ENCODE measurements around the gene SLC39A11.

Gene SLC39A11

GRCh38 chr17:72677714-72678390 lies 414.6 kb downstream of the SLC39A11 start:
- DNase-seq: no peak

DNA sequence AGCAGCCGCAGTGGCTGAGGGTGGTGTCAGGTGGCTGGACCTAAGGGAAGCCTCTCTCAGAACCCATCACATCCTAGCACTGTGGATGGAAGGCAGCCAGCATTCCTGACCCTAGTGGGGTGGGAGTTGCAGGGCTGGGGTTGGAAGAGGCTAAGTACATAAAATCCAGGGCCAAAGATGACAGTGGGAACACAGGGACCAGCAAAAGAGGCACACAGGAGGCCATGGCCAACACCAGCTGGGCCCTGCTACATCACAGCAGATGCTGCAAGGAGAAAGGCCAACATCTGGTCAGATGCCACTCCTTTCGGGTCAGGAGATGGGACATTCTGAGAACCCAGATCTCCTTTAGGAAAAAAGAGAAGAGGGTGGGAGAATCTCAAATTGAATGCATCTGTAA lies 415.4 kb downstream of the SLC39A11 start:
- DNase-seq: no peak

GRCh38 chr17:72672729-72673128 lies 419.8 kb downstream of the SLC39A11 start:
- no peak for DNase-seq

DNA sequence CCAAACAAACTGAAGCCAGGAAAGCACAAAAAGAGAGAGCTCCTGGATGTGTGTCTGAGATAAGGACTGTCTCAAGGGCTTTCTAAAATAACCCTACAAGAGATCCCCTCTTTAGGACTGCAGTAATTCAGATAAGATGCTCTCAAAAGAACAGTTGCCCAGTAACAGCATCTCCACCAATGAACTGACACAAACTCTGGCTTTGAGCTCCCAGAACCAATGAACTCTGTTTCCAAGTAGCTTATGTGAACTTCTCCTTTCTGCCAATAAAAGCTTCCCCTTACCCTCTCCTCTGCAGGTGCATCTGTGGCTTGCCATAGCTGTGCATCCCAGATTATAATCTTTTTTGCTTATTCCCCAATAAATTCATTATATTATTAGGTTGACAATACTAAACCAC lies 421.5 kb downstream of the SLC39A11 start:
- DNase-seq: no peak

- no peak for DNase-seq
Observed at GRCh38 chr17:72667096-72668063, 425.1 kb downstream of the SLC39A11 start.

GRCh38 chr17:72665852-72666851 lies 426.3 kb downstream of the SLC39A11 start:
- DNase-seq: no peak

- DNase-seq: no peak
Observed at GRCh38 chr17:72662827-72663190, 429.7 kb downstream of the SLC39A11 start.

- DNase-seq: no peak
Observed at GRCh38 chr17:72661945-72662826, 430.3 kb downstream of the SLC39A11 start.

DNA sequence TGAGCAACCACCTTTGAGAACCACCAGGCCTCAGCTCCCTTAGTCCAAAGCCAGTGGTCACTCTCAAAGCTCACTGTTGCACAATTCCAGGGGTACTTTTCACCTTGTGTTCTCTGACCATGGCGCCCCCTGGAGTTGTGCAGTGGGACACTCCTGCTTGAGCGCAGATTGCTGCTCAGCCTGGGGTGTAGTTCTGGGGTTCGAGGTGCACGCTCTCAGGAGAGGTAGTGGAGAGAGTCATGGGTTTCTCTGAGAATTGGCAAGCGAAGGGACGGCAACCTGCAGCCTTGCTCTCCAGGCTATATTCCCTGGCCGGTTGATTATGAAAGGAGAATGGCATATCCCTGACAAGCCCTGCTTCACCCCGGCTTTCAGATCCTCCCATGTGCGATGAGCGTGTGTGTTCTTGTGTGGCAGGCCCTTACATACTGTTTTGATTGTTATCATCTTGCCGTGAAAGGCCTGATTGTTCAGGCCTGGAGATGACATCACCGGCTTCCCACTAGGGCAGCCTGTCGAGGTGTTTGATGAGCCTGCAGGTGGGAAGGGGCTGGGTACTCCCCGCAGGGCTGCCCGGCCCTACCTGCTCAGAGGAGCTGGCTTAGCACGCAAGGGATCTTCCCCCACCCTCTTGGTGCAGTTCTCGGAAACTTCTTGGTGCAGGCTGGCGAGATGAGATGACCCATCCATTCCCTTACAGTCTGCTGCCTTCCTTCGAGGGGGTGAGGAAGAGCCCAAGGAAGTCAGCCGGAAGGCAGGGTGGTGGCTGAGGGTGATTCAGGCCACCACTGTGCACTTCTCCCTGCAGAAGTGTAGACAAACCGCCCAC lies 431.2 kb downstream of the SLC39A11 start:
- no peak for DNase-seq

- no peak for DNase-seq
Observed at GRCh38 chr17:72660274-72661115, 432.0 kb downstream of the SLC39A11 start.

DNA sequence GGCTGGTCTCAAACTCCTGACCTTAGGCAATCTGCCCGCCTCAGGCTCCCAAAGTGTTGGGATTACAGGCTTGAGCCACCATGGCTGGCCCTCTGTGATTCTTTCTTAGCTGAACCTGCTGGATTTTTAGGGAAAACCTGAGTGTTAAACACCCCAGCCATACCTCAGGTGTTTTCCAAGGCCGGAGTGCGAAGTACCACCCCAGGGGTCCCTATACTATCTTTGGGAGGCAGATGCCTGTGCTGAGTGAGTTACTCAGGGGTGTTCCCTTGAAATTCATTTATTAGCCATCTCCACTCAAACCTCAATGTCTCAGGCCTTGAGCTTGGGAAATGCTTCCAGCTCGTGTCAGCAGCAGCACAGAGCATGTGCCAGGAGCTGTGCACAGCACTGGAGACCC lies 432.7 kb downstream of the SLC39A11 start:
- no peak for DNase-seq

- no peak for DNase-seq
Observed at GRCh38 chr17:72658675-72659074, 433.8 kb downstream of the SLC39A11 start.

DNA sequence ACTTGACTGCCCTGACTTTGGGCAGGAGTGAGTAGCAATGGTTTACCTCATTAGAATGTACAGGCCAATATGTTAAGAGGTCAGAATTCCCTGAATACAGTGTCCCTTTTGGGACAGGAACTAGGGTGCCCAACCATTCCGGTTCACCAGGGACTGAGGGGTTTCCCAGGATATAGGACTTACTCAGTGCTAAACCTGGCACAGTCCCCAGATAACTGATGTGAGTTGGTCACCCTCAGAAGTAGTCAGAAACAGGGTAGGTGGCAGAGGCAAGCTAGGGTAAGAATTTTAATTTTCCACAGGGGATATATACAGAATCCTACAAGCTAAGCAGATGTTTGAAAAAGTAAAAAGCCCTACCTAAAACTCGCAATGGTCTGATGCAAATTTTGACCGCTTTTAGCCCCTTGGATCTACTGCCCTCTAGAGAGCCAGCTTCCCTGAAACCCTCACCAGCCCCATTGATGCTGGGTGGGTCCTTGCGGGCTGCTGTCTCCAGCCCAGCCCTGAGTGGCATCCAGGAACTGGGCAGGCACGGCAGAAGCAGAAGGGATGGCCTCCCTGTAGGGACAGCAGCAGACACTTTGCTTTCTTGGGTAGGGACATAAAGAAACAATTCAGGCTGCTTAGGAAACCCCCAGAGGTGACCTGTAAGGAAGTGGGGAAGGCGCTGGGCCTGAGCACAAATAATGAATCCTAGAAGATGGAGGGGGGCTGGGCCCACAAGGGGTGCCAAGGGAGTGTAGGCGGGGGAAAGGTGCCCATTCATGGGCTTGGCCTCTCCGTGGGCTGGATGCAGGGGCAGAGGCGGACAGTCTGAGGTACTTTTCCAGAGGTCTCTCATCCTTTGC lies 434.8 kb downstream of the SLC39A11 start:
- DNase-seq: no peak

DNA sequence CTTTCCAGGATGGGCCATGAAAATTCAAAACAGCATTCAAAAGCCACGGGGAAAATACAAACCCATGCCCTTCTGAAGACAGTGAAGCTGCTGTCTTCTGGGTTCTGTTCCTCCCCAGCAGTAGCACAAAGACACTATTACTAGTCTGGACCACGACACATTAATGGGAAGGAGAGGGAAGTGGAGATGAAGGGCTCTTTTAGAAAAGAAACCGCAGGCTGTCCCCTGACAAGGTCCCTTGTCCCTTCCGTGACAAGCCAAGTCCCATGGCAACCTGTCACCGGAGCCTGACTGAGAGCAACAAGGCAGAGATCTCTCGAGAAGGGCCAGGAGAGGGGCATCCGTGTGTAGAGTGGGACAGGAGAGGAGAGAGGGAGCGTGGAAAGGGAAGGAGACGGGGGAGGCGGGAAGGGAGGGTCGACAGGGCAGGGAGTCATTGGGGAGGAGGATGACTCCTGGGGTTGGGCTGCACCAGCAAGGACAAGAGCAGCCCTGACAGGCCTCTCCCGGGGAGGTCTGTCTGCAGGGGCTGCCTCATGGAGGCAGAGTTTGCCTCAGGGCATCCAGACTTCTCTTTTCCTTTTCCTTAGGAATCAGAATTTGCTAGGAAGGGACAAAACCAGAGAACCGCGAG lies 436.2 kb downstream of the SLC39A11 start:
- no peak for DNase-seq

DNA sequence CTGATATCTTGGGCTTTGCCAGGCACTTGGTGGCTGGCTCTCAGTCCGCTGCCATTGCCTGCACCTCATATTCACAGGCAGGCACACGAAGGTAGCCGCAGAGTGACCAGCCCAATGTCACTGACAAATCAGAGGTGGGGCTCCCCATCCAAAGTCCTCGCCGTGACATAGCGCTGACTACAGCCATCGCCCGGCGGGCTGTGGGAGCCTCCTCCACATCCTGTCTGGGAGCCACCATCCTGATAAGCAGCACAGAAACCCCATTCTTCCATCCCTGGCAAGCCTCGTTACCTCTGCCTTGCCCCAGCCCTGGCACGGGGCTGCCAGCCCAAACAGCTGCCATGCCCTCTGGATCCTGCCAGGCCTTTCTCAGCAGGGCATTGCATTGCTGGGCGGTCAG lies 437.8 kb downstream of the SLC39A11 start:
- DNase-seq: no peak

GRCh38 chr17:72651988-72652387 lies 440.5 kb downstream of the SLC39A11 start:
- no peak for DNase-seq

GRCh38 chr17:72648702-72649101 lies 443.8 kb downstream of the SLC39A11 start:
- DNase-seq: no peak

- DNase-seq: no peak
Observed at GRCh38 chr17:72646176-72646575, 446.3 kb downstream of the SLC39A11 start.
